H9 (cell line): Measurements from ENCODE around the gene RINL. TPM values are rescaled to one million over a fixed set of nuclear protein-coding genes. Genes with fewer than 3 reads are reported as not detected.

Source experiments
- DNase-seq: peaks from one replicate; pipeline ENCODE4 v3.0.0-alpha.2; 2017
- H2AFZ ChIP-seq: one replicate; pipeline ENCODE4 v1.6.1; 2013; ENCODE audit warnings: mild to moderate bottlenecking, low read length, control low read depth, moderate library complexity
- H2AK5ac ChIP-seq: 2 replicates; pipeline ENCODE4 v1.6.1; 2013; ENCODE audit warnings: low read length, control low read depth, mixed read lengths; ENCODE audit not compliant: insufficient read length
- H2BK120ac ChIP-seq: one replicate; pipeline ENCODE4 v1.6.1; 2013; ENCODE audit warnings: low read depth, mild to moderate bottlenecking, low read length, control low read depth, inconsistent platforms; ENCODE audit not compliant: poor library complexity, severe bottlenecking
- H2BK12ac ChIP-seq: 2 replicates; pipeline ENCODE4 v1.6.1; 2013; ENCODE audit warnings: low read length, control low read depth, mixed read lengths, low read depth; ENCODE audit not compliant: insufficient read length
- H2BK15ac ChIP-seq: 2 replicates; pipeline ENCODE4 v1.6.1; 2013; ENCODE audit warnings: low read depth, low read length, control low read depth
- H2BK20ac ChIP-seq: one replicate; pipeline ENCODE4 v1.6.1; 2013; ENCODE audit warnings: low read depth, mild to moderate bottlenecking, low read length, control low read depth, inconsistent platforms; ENCODE audit not compliant: poor library complexity, severe bottlenecking
- H2BK5ac ChIP-seq: 2 replicates; pipeline ENCODE4 v1.6.1; 2013; ENCODE audit warnings: low read length, control low read depth, mixed read lengths; ENCODE audit not compliant: insufficient read length
- H3K14ac ChIP-seq: 2 replicates; pipeline ENCODE4 v1.6.1; 2013; ENCODE audit warnings: low read length, control low read depth; ENCODE audit not compliant: insufficient read depth
- H3K18ac ChIP-seq: 2 replicates; pipeline ENCODE4 v1.6.1; 2013; ENCODE audit warnings: low read depth, mild to moderate bottlenecking, mixed read lengths, low read length, control low read depth; ENCODE audit not compliant: insufficient read length
- H3K23ac ChIP-seq: 2 replicates; pipeline ENCODE4 v1.6.1; 2013; ENCODE audit warnings: low read length, control low read depth, mixed read lengths, low read depth; ENCODE audit not compliant: insufficient read length
- H3K23me2 ChIP-seq: 2 replicates; pipeline ENCODE4 v1.6.1; 2013; ENCODE audit warnings: low read depth, mild to moderate bottlenecking, mixed read lengths, low read length, control low read depth; ENCODE audit not compliant: insufficient read length, poor library complexity, severe bottlenecking
- H3K27ac ChIP-seq: 2 replicates; pipeline ENCODE4 v1.5.1; 2013; ENCODE audit warnings: low read length, control low read depth, mixed read lengths, low read depth; ENCODE audit not compliant: insufficient read length
- H3K27me3 ChIP-seq: 2 replicates; pipeline ENCODE4 v1.6.1; 2013; ENCODE audit warnings: low read length, control low read depth, inconsistent platforms; ENCODE audit not compliant: insufficient read depth
- H3K4ac ChIP-seq: 2 replicates; pipeline ENCODE4 v1.6.1; 2013; ENCODE audit warnings: low read depth, mild to moderate bottlenecking, control low read depth, inconsistent platforms, low read length, moderate library complexity
- H3K4me1 ChIP-seq: 2 replicates; pipeline ENCODE4 v1.6.1; 2013; ENCODE audit warnings: low read length, control low read depth, inconsistent platforms; ENCODE audit not compliant: insufficient read depth
- H3K4me2 ChIP-seq: 2 replicates; pipeline ENCODE4 v1.6.1; 2013; ENCODE audit warnings: low read length, control low read depth, mixed read lengths; ENCODE audit not compliant: insufficient read length, insufficient read depth
- H3K56ac ChIP-seq: 2 replicates; pipeline ENCODE4 v1.6.1; 2013; ENCODE audit warnings: low read depth, mild to moderate bottlenecking, mixed read lengths, low read length, control low read depth; ENCODE audit not compliant: insufficient read length
- H3K79me1 ChIP-seq: 2 replicates; pipeline ENCODE4 v1.6.1; 2013; ENCODE audit warnings: low read depth, mild to moderate bottlenecking, moderate library complexity, low read length, control low read depth, inconsistent platforms; ENCODE audit not compliant: insufficient read depth, poor library complexity, severe bottlenecking
- H3K79me2 ChIP-seq: 2 replicates; pipeline ENCODE4 v1.6.1; 2013; ENCODE audit warnings: low read length, control low read depth, inconsistent platforms; ENCODE audit not compliant: insufficient read depth
- H3K9ac ChIP-seq: 2 replicates; pipeline ENCODE4 v1.6.1; 2013; ENCODE audit warnings: low read length, control low read depth, mixed read lengths; ENCODE audit not compliant: insufficient read length; ENCODE audit errors: extremely low read depth
- H3K9me3 ChIP-seq: one replicate; pipeline ENCODE4 v1.6.1; 2013; ENCODE audit warnings: low read depth, low read length, inconsistent platforms; ENCODE audit not compliant: control insufficient read depth
- H3T11ph ChIP-seq: one replicate; pipeline ENCODE4 v1.6.1; 2013; ENCODE audit warnings: mild to moderate bottlenecking, low read length, control low read depth, inconsistent platforms
- H4K20me1 ChIP-seq: one replicate; pipeline ENCODE4 v1.6.1; 2013; ENCODE audit not compliant: control insufficient read depth, insufficient read length, insufficient read depth
- H4K5ac ChIP-seq: 2 replicates; pipeline ENCODE4 v1.6.1; 2013; ENCODE audit warnings: low read depth, mild to moderate bottlenecking, mixed read lengths, low read length, control low read depth; ENCODE audit not compliant: insufficient read length
- H4K8ac ChIP-seq: replicated peaks from 2 replicates; pipeline ENCODE4 v1.6.1; 2013; ENCODE audit warnings: low read length, control low read depth, mixed read lengths, low read depth; ENCODE audit not compliant: insufficient read length
- H4K91ac ChIP-seq: 2 replicates; pipeline ENCODE4 v1.6.1; 2013; ENCODE audit warnings: low read depth, mild to moderate bottlenecking, moderate library complexity, mixed read lengths, low read length, control low read depth; ENCODE audit not compliant: insufficient read length
- H3K27ac Mint-ChIP-seq, 3 experiments: 2 replicates in 2 of 3; 3 replicates in 1 of 3; pipeline ENCODE4 v1.8.0; 2020 to 2021; ENCODE audit warnings: mixed read lengths in 3 of 3, mild to moderate bottlenecking in 1 of 3, moderate library complexity in 1 of 3
- H3K27me3 Mint-ChIP-seq: 2 replicates; pipeline ENCODE4 v1.8.0; 2021; ENCODE audit warnings: low read depth, mild to moderate bottlenecking, moderate library complexity, mixed read lengths
- H3K36me3 Mint-ChIP-seq, 3 experiments: 2 replicates in 2 of 3; 3 replicates in 1 of 3; pipeline ENCODE4 v1.8.0; 2020 to 2021; ENCODE audit warnings: low read depth in 3 of 3, mixed read lengths in 3 of 3; ENCODE audit not compliant: insufficient read depth in 1 of 3
- H3K4me1 Mint-ChIP-seq, 2 experiments: 2 replicates each; pipeline ENCODE4 v1.8.0; 2020; ENCODE audit warnings: mixed read lengths in 2 of 2
- H3K4me3 Mint-ChIP-seq, 2 experiments: 2 replicates in 1 of 2; 3 replicates in 1 of 2; pipeline ENCODE4 v1.8.0; 2020 to 2021; ENCODE audit warnings: mild to moderate bottlenecking in 2 of 2, mixed read lengths in 2 of 2, moderate library complexity in 1 of 2
- H3K9me3 Mint-ChIP-seq, 2 experiments: 2 replicates in 1 of 2; 3 replicates in 1 of 2; pipeline ENCODE4 v1.8.0; 2020; ENCODE audit warnings: mild to moderate bottlenecking in 2 of 2, mixed read lengths in 2 of 2, moderate library complexity in 1 of 2
- CTCF ChIP-seq: fragments of 200-600 bp; sonication (generic); conservative IDR thresholded peaks from 3 replicates; pipeline ENCODE4 v1.8.0; 2021; ENCODE audit warnings: antibody characterized with exemption, mild to moderate bottlenecking
- whole genome bisulfite sequencing: extraction: QIAGEN DNeasy Blood & Tissue Kit; methylation state at CpG from one replicate; pipeline ENCODE4 v1.1.7; 2013; ENCODE audit warnings: missing lambda C conversion rate, low lambda C conversion rate, mixed read lengths; ENCODE audit not compliant: insufficient read length; ENCODE audit errors: extremely low coverage; 5-methylcytosine and 5-hydroxymethylcytosine counted together
- total RNA-seq: library from RNA; stranded (reverse); gene quantifications from 2 replicates; pipeline ENCODE4 v1.2.1, GENCODE V29; 2021

Gene RINL
- total RNA-seq, 1 experiment from 2014 or later = 6.4 TPM

- Mint-ChIP-seq H3K4me1 (no peaks in the 10 kb centered on the region), H3K4me3 (no peak overlapping the region), H3K27ac (no peak overlapping the region; a peak in 3 of 7 replicates), H3K36me3 (no peaks in the 10 kb centered on the region), H3K9me3 (no peaks in the 10 kb centered on the region), H3K27me3 (no peaks in the 10 kb centered on the region)
- Histone ChIP-seq H3T11ph (no peak overlapping the region), H3K23ac (no peak overlapping the region), H3K56ac (no peak overlapping the region), H3K79me2 (no peaks in the 10 kb centered on the region), H4K91ac (no peak overlapping the region), H2BK12ac (no peak overlapping the region), H3K27ac (no peak overlapping the region), H3K9me3 (no peaks in the 10 kb centered on the region), H3K18ac (no peak overlapping the region), H2BK15ac (no peak overlapping the region), H4K5ac (no peak overlapping the region), H2BK5ac (no peak overlapping the region), H3K14ac (no peak overlapping the region), H4K8ac (no peak overlapping the region), H3K9ac (no peak overlapping the region), H2BK120ac (no peak overlapping the region), H2BK20ac (no peak overlapping the region), H4K20me1 (peaks cover 3% of the 10 kb centered on the region), H3K4me2 (no peak overlapping the region), H2AK5ac (no peak overlapping the region), H3K27me3 (no peaks in the 10 kb centered on the region), H3K79me1 (no peaks in the 10 kb centered on the region), H2AFZ (no peak overlapping the region), H3K4me1 (no peaks in the 10 kb centered on the region), H3K23me2 (no peaks in the 10 kb centered on the region), H3K4ac (no peak overlapping the region)
- WGBS = no CpG with 5 or more reads among the region's 8 CpGs
- TF ChIP-seq CTCF = no peak
- DNase-seq = no peak
Observed at GRCh38 chr19:38889803-38890202, 11.7 kb upstream of the RINL start.
